ENCODE results near the gene SRSF2. TPM values are rescaled to one million over a fixed set of nuclear protein-coding genes. Genes with fewer than 3 reads are reported as not detected.
"Not testable (repeated sequence)": the region's sequence is repeated elsewhere in the genome, so short reads cannot be mapped to it uniquely, and the experiment has no call there.

Gene SRSF2
- total RNA-seq, 2 donors from 2014 or later: 138 to 156 TPM

- intact Hi-C loops (cut with DNase I, micrococcal nuclease): no loop called here
- no peak for ATAC-seq
Observed at GRCh38 chr17:76740329-76741118, 3.4 kb upstream of the SRSF2 start.

GRCh38 chr17:76739568-76740115, 2.5 kb upstream of the SRSF2 start:
- ATAC-seq; intact Hi-C loops (cut with DNase I, micrococcal nuclease); DNase-seq: not testable (repeated sequence)

More at GRCh38 chr17:76740329-76741118, 3.4 kb upstream of the SRSF2 start:
- DNase-seq: no peak

GRCh38 chr17:76738468-76738850, 1.3 kb upstream of the SRSF2 start:
- DNase-seq: no peak
- intact Hi-C loops (cut with DNase I, micrococcal nuclease): no loop called here
- no peak for ATAC-seq

- DNase-seq (peak; percentile 91 to 93), ATAC-seq (peak; percentile 73)
- intact Hi-C loops (cut with DNase I, micrococcal nuclease): no loop called here
Observed at GRCh38 chr17:76737676-76738467, 741 bp upstream of the SRSF2 start, which contains the start of gene MFSD11. TSS of gene MFSD11 (plus strand) at chr17:76738119. CDS start at chr17:76738353, 234 bp downstream.

- peak; percentile 53 for ATAC-seq
- peak; percentile 77 to 88 for DNase-seq
- intact Hi-C loops (cut with DNase I, micrococcal nuclease): no loop called here
Observed at GRCh38 chr17:76736349-76737081, 616 bp downstream of the SRSF2 start.

GRCh38 chr17:76735586-76736348, 1.4 kb downstream of the SRSF2 start:
- intact Hi-C loops (cut with DNase I, micrococcal nuclease): no loop called here
- no peak for DNase-seq
- ATAC-seq: no peak

GRCh38 chr17:76735006-76735405, 2.1 kb downstream of the SRSF2 start:
- no peak for ATAC-seq

GRCh38 chr17:76734080-76734840, 2.9 kb downstream of the SRSF2 start:
- intact Hi-C loops (cut with DNase I, micrococcal nuclease): no loop called here
- DNase-seq: no peak
- no peak for ATAC-seq

More at GRCh38 chr17:76735006-76735405, 2.1 kb downstream of the SRSF2 start:
- no peak for DNase-seq
- intact Hi-C loops (cut with DNase I, micrococcal nuclease): no loop called here

- DNase-seq (no peak), ATAC-seq (no peak)
- intact Hi-C loops (cut with DNase I, micrococcal nuclease): no loop called here
Observed at GRCh38 chr17:76733618-76733957, 3.5 kb downstream of the SRSF2 start.

- ATAC-seq (no peak), DNase-seq (no peak)
- intact Hi-C loops (cut with DNase I, micrococcal nuclease): no loop called here
Observed at GRCh38 chr17:76732734-76733617, 4.2 kb downstream of the SRSF2 start.

- not testable (repeated sequence) for DNase-seq
Observed at GRCh38 chr17:76731800-76732733, 5.1 kb downstream of the SRSF2 start.

GRCh38 chr17:76727745-76728456, 9.2 kb downstream of the SRSF2 start:
- DNase-seq (peak in 1 of 2 donors; percentile 38), ATAC-seq (no peak)
- intact Hi-C loops (cut with DNase I, micrococcal nuclease): no loop called here

More at GRCh38 chr17:76731800-76732733, 5.1 kb downstream of the SRSF2 start:
- ATAC-seq; intact Hi-C loops (cut with DNase I, micrococcal nuclease): not testable (repeated sequence)

GRCh38 chr17:76726776-76727718, 10.1 kb downstream of the SRSF2 start, which contains the start of gene METTL23:
TSS of gene METTL23 (plus strand) at chr17:76726839. CDS start at chr17:76729711, 2,872 bp downstream.
- ATAC-seq (peak; percentile 64), DNase-seq (peak; percentile 87 to 94)
- intact Hi-C loops (cut with DNase I, micrococcal nuclease): no loop called here
